GM12892 (cell line): ENCODE data around the gene LMO3.

Experiments used
- POLR2A ChIP-seq: IDR thresholded peaks from 2 replicates; pipeline ENCODE4 v1.6.1; 2011; ENCODE audit warnings: low read depth, low read length, control low read depth
- POLR2AphosphoS5 ChIP-seq: IDR thresholded peaks from 2 replicates; pipeline ENCODE4 v1.6.1; 2011; ENCODE audit warnings: low read depth, low read length, control low read depth
- TAF1 ChIP-seq: IDR thresholded peaks from 2 replicates; pipeline ENCODE4 v1.6.1; 2011; ENCODE audit warnings: low read depth, mild to moderate bottlenecking, control low read depth, low read length, borderline replicate concordance

DNA sequence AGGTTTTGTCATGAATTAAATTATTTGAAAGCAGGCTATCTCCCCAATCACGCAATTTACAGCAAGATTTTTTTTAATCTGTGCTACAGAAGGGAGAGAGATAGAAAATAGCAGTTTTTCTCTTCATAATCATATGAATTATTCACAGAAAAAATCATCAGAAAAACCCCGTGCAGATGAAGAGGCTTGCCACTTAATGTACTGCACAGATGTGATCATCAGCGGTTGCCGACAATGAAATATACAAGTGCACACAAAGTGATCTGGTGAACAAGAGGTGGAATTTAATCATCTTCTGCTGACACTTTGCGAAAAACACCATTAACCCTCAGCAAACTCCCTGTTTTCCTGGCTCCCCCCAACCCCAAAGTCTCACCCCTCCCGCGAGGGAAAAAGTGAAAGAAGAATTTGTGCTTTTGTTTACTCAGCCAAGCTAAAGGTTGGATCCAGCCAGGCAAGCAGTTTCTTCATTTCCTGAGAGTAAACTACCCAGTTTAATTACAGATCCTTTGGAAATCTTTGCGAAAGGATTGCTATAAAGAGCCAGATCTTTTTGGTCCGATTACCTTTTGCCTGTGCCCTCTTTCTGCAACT lies 3.1 kb upstream of the LMO3 start:
- TF ChIP-seq POLR2AphosphoS5 (no peak), POLR2A (no peak), TAF1 (no peak)
